Mucosa of rectum (tissue), 2 donors: ENCODE data around the gene PCBP3.
"Not testable (repeated sequence)": the region's sequence is repeated elsewhere in the genome, so short reads cannot be mapped to it uniquely, and the experiment has no call there.

ENCODE experiments used
- H3K27ac ChIP-seq, 2 donors: one replicate each; pipeline ENCODE4 v1.7.0; 2013; ENCODE audit warnings: inconsistent platforms in 2 of 2, low read depth in 2 of 2, low read length in 2 of 2
- H3K27me3 ChIP-seq, 2 donors: one replicate each; pipeline ENCODE4 v1.7.0; 2013; ENCODE audit warnings: low read length in 2 of 2; ENCODE audit not compliant: control insufficient read depth in 2 of 2, insufficient read depth in 2 of 2
- H3K36me3 ChIP-seq, 2 donors: one replicate each; pipeline ENCODE4 v1.7.0; 2013; ENCODE audit warnings: low read length in 2 of 2; ENCODE audit not compliant: control insufficient read depth in 2 of 2, insufficient read depth in 2 of 2
- H3K4me1 ChIP-seq, 2 donors: one replicate each; pipeline ENCODE4 v1.7.0; 2013; ENCODE audit warnings: low read length in 2 of 2, mild to moderate bottlenecking in 1 of 2; ENCODE audit not compliant: control insufficient read depth in 2 of 2, insufficient read depth in 2 of 2
- H3K4me3 ChIP-seq, 2 donors: one replicate each; pipeline ENCODE4 v1.7.0; 2013; ENCODE audit warnings: low read length in 2 of 2
- H3K9ac ChIP-seq, 2 donors: one replicate each; pipeline ENCODE4 v1.7.0; 2013; ENCODE audit warnings: low read length in 2 of 2, low read depth in 1 of 2, mild to moderate bottlenecking in 1 of 2
- H3K9me3 ChIP-seq, 2 donors: one replicate each; pipeline ENCODE4 v1.7.0; 2013; ENCODE audit warnings: low read length in 2 of 2; ENCODE audit not compliant: control insufficient read depth in 2 of 2
- donor health status: healthy.
- donor health status: Normal muscosa, but diverticular disease.

PCBP3 gene

DNA sequence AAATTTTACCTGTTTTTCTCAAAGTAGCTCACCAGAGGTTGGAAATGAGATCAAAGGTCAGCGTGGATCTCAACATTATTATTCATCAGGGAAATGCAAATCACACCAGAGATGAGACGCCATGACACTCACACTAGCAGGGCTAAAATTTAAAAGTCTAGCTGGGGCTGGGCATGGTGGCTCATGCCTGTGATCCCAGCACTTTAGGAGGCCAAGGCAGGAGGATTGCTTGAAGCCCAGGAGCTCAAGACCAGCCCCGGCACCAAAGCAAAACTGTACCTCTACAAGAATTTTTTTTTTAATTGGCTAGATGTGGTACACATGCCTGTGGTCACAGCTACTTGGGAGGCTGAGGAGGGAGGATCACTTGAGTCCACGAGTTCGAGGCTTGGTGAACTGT lies 41.4 kb upstream of the PCBP3 start:
- Histone ChIP-seq H3K4me3 (no peak overlapping the region), H3K27me3 (no peaks in the 10 kb centered on the region), H3K9ac (no peak overlapping the region), H3K27ac (no peak overlapping the region), H3K36me3 (no peaks in the 10 kb centered on the region), H3K4me1 (no peaks in the 10 kb centered on the region), H3K9me3 (no peaks in the 10 kb centered on the region)

DNA sequence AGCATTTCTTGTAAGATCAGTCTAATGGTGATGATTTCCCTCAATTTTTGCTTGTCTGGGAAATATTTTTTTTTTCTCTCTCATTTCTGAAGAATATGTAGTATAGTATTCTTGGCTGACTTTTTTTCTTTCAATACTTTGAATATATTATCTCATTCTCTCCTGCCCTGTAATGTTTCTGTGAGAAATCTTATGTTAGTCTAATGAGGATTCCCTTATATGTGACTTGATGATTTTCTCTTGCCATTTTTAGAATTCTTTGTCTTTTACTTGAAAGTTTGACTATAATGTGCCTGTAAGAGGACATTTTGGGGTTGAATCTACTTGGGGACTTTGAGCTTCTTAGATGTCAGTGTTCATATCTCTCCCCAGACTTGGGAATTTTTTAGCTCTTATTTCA lies 40.0 kb upstream of the PCBP3 start:
- H3K9ac ChIP-seq, result no peak overlapping the region
- H3K36me3 ChIP-seq, result no peaks in the 10 kb centered on the region
- no peaks in the 10 kb centered on the region for H3K27me3 ChIP-seq
- no peaks in the 10 kb centered on the region for H3K4me1 ChIP-seq
- H3K27ac ChIP-seq, result no peak overlapping the region
- H3K9me3 ChIP-seq, result no peaks in the 10 kb centered on the region
- no peak overlapping the region for H3K4me3 ChIP-seq

DNA sequence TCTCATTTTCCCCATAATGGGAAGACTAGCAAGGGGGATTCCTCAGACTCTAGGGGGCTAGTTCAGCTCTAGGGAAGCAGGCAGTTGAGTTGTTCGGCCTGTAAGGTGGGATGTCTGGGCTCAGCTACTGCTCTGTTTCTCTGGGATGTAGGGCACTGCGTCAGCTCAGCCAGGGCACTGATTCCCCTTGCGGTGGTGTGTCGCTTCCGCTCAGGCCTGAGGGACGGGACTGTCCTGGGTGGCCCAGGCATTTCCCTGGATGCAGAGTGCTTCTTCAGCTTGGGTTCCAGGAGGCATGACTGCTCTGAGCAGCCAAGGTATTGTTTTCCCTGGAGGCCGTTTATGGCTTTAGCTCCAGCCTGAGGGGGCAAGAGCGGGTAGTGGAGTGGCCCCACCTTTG lies 38.8 kb upstream of the PCBP3 start:
- not testable (repeated sequence) for H3K4me3 ChIP-seq, H3K27ac ChIP-seq, H3K27me3 ChIP-seq, H3K4me1 ChIP-seq, H3K9me3 ChIP-seq, H3K36me3 ChIP-seq, H3K9ac ChIP-seq

DNA sequence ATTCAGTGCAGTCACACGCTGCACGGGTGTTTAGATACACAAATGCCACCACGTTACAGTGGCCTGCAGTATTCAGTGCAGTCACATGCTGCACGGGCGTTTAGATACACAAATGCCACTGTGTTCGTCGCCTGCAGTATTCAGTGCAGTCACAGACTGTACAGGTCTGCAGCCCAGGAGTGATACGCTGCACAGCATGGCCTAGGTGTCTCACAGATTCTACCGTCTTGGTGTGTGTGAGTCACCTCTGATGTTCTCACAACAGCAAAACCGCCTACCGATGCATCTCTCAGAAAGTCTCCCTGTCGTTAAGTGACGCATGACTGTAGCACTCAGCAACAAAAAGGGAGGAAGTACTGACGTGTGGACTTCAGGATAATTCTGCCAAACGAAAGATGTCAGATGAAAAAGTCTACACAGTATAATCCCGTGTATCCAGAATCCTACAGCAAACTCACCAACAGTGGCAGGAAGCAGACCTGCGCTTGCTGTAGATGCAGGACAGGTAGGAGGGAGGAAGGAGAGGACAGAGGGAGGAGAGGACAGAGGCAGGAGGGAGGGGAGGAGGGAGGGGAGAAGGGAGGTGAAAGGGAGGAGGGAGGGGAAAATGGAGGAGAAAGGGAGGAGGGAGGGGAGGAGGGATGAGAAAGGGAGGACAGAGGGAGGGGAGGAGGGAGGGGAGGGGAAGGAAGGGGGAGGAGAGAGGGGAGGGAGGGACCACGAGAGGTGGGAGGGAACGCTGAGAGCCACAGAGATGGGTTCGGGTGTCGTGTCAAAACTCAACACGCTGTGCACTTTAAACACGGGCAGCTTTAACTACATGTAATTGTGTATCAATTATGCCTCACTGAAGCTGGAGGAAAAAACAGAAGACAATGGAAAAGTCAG lies 36.3 kb upstream of the PCBP3 start:
- no peaks in the 10 kb centered on the region for H3K36me3 ChIP-seq
- no peaks in the 10 kb centered on the region for H3K4me1 ChIP-seq
- H3K4me3 ChIP-seq, result no peak overlapping the region
- H3K27me3 ChIP-seq, result no peaks in the 10 kb centered on the region
- H3K9me3 ChIP-seq, result no peaks in the 10 kb centered on the region
- no peak overlapping the region for H3K27ac ChIP-seq
- no peak overlapping the region for H3K9ac ChIP-seq

DNA sequence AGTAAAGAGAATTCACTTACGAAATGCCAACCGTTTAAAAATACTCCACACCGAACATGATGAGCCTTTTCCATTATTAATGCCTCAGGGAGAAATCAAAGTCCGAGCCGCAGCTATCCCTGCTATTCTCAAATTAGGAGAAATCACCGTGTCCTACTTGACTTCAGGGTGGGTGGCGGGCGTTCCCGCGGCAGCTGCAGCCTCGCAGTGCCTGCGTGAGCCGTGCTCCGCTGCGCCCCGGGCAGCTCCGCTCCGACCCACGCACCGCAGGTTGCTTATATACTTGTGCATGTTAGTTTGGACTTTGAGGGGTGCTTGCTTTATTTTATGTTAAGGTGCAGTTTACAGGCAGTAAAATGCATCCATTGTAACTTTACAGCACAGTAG lies 35.6 kb upstream of the PCBP3 start:
- no peak overlapping the region for H3K27ac ChIP-seq
- H3K9ac ChIP-seq, result no peak overlapping the region
- H3K4me3 ChIP-seq, result no peak overlapping the region
- no peaks in the 10 kb centered on the region for H3K27me3 ChIP-seq
- no peaks in the 10 kb centered on the region for H3K4me1 ChIP-seq
- H3K9me3 ChIP-seq, result no peaks in the 10 kb centered on the region
- H3K36me3 ChIP-seq, result no peaks in the 10 kb centered on the region

DNA sequence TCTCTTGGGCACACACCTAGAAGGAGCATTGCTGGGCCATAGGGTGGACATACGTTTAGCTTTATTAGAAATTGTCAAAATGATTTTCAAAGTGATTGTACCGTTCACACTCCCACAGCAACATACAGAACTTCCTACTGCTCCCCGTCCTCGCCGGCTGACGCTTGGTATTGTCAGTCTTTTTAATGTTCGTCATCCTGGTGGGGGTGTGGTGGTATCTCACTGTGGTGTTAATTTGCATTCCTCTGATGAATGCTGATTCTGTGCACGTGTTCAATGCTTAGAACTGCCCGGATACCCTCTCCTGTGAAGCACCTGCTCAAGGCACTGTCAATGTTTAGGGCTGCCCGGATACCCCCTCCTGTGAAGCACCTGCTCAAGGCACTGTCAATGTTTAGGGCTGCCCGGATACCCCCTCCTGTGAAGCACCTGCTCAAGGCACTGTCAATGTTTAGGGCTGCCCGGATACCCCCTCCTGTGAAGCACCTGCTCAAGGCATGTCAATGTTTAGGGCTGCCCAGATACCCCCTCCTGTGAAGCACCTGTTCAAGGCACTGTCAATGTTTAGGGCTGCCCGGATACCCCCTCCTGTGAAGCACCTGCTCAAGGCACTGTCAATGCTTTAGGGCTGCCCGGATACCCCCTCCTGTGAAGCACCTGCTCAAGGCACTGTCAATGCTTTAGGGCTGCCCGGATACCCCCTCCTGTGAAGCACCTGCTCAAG lies 34.6 kb upstream of the PCBP3 start:
- H3K27me3 ChIP-seq, H3K36me3 ChIP-seq, H3K9ac ChIP-seq, H3K4me3 ChIP-seq, H3K4me1 ChIP-seq, H3K9me3 ChIP-seq, H3K27ac ChIP-seq: not testable (repeated sequence)

DNA sequence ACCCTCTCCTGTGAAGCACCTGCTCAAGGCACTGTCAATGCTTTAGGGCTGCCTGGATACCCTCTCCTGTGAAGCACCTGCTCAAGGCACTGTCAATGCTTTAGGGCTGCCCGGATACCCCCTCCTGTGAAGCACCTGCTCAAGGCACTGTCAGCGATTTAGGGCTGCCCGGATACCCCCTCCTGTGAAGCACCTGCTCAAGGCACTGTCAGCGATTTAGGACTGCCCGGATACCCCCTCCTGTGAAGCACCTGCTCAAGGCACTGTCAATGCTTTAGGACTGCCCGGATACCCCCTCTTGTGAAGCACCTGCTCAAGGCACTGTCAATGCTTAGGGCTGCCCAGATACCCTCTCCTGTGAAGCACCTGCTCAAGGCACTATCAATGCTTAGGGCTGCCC lies 33.9 kb upstream of the PCBP3 start:
- H3K9me3 ChIP-seq, H3K27me3 ChIP-seq, H3K36me3 ChIP-seq, H3K4me3 ChIP-seq, H3K9ac ChIP-seq, H3K4me1 ChIP-seq, H3K27ac ChIP-seq: not testable (repeated sequence)

DNA sequence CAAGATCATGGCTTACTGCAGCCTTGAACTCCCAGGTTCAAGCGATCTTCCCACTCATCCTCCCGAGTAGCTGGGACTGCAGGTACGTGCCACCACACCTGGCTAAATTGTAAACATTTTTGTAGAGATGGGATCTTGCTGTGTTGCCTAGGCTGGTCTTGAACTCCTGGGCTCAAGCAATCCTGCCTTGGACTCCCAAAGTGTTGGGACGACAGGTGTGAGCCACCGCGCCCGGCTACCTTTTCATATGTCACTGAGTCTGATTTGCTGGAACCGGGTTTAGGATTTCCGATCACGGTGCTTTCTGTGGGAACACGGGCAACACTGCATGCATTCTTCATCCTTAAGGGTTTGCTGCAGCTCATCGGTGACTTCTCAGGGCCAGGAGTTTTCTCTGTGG lies 32.2 kb upstream of the PCBP3 start:
- Histone ChIP-seq H3K4me3 (no peak overlapping the region), H3K4me1 (no peaks in the 10 kb centered on the region), H3K9me3 (no peaks in the 10 kb centered on the region), H3K27me3 (peaks cover 0 to 2% of the 10 kb centered on the region in 2 donors), H3K27ac (no peak overlapping the region), H3K36me3 (no peaks in the 10 kb centered on the region), H3K9ac (no peak overlapping the region)

DNA sequence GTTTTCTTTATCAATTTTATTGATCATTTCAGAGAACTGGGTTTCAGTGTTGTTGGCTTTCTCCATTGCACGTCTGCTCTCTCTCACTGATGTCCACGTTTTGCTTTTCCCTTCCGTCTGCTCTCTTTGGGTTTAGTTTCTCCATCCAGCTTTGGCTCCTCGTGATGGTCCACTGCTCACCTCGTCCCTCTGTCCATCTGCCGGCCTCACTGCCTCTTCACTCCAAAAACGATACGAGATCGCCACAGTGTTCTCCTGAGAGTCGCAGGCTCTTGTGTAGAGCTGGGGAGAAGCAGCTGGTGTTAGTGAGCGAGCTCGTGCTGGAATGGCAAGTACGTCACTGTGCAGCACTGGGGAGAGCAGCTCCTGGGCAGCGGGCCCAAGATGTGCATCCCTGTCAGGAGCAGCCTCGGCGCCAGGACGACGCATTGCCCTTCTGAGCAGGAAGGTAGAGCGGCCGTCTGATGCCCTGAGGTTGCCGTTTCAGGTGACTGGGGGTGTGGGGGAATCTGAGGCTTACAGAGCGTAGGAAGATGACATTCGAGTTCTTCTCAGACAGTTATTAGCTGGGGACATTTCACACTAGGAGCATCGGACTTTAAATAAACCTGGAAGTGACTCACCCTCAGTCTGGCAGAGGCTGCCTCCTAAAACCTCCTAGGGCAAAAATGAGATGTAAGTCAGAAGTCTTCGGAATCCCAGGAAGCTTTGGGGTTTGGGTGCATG lies 31.4 kb upstream of the PCBP3 start:
- no peaks in the 10 kb centered on the region for H3K4me1 ChIP-seq
- no peak overlapping the region for H3K4me3 ChIP-seq
- H3K36me3 ChIP-seq, result no peaks in the 10 kb centered on the region
- no peak overlapping the region for H3K27ac ChIP-seq
- H3K27me3 ChIP-seq, result peaks cover 0 to 2% of the 10 kb centered on the region in 2 donors
- H3K9ac ChIP-seq, result no peak overlapping the region
- H3K9me3 ChIP-seq, result no peaks in the 10 kb centered on the region

DNA sequence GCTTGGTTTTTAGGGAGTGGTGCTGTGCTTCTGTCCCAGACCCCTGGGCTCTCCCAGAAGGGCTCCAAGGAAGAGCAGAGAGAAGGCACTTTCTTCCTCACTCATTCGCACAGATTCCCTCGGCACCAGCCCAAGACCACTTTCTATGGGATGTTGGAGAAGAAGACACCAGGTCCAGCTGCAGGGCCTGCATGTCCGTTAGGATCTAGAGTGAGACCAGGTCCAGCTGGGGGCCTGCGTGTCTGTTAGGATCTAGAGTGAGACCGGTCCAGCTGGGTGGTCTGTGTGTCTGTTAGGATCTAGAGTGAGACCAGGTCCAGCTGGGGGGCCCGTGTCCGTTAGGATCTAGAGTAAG lies 30.9 kb upstream of the PCBP3 start:
- not testable (repeated sequence) for H3K4me1 ChIP-seq, H3K27ac ChIP-seq, H3K36me3 ChIP-seq, H3K4me3 ChIP-seq, H3K27me3 ChIP-seq, H3K9me3 ChIP-seq, H3K9ac ChIP-seq
